ENCODE measurements around the gene COL2A1.

COL2A1 gene

DNA sequence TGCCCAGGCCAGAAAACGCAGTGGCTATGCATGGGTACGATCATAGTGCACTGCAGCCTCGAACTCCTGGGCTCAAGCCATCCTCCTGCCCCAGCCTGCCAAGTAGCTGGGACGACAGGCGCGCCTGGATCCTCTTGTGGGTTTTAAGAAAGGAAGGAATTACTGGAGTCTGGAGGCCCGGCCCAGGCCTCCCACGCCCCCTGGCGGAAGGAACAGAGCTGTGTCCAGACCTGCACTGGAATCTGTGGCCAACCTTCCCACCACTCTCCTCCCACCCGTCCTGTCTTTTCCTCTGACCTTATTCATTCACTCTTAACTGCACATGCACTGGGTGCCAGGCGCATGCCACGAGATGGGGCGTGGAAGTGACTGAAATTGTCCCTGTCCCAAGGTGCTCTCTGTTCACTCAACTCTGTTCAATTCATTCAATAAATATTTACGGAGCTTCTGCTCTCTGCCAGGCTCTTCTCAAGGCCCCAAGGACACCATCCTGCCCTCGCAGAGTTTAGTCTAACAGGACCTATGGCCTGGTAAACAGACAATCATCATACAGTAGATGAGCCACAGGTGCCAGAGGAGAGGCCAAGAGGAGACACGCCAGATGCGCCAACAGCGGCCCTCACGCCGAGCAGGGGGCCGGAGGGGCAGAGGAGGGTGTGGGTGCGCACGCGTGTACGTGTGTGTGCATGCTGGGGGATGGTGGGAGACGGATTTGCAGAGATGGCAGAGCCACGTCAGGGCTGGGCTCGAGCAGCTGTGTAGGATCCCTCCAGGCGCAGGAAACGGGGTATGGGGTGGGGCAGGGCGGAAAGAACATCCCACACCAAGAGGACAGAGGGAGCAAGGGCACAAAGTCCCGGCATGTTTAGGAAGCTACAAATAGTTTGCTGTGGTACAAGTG, 54.6 kb downstream of the COL2A1 start:
- no peak overlapping the region for H3K27ac Mint-ChIP-seq
- TF ChIP-seq CTCF (IDR thresholded peaks at IDR 0.05), result peak; percentile 92
- H3K9me3 Mint-ChIP-seq, result no peaks in the 10 kb centered on the region
- H3K36me3 Mint-ChIP-seq (ENCODE audit: low read depth), result no peaks in the 10 kb centered on the region
- peaks cover 25% of the 10 kb centered on the region for H3K27me3 Mint-ChIP-seq (ENCODE audit: low read depth, poor library complexity)
- H3K4me3 Mint-ChIP-seq, result no peak overlapping the region
- H3K4me1 Mint-ChIP-seq, result peaks cover 62% of the 10 kb centered on the region
- peak; percentile 85 for DNase-seq

GRCh38 chr12:47947341-47947740, 56.9 kb downstream of the COL2A1 start:
- Mint-ChIP-seq H3K9me3 (no peaks in the 10 kb centered on the region), H3K36me3 (ENCODE audit: low read depth) (no peaks in the 10 kb centered on the region), H3K4me3 (no peak overlapping the region), H3K27ac (no peak overlapping the region), H3K4me1 (peaks cover 59% of the 10 kb centered on the region), H3K27me3 (ENCODE audit: low read depth, poor library complexity) (peaks cover 23% of the 10 kb centered on the region)
- DNase-seq, result no peak
- TF ChIP-seq CTCF (IDR thresholded peaks at IDR 0.05), result no peak

DNA sequence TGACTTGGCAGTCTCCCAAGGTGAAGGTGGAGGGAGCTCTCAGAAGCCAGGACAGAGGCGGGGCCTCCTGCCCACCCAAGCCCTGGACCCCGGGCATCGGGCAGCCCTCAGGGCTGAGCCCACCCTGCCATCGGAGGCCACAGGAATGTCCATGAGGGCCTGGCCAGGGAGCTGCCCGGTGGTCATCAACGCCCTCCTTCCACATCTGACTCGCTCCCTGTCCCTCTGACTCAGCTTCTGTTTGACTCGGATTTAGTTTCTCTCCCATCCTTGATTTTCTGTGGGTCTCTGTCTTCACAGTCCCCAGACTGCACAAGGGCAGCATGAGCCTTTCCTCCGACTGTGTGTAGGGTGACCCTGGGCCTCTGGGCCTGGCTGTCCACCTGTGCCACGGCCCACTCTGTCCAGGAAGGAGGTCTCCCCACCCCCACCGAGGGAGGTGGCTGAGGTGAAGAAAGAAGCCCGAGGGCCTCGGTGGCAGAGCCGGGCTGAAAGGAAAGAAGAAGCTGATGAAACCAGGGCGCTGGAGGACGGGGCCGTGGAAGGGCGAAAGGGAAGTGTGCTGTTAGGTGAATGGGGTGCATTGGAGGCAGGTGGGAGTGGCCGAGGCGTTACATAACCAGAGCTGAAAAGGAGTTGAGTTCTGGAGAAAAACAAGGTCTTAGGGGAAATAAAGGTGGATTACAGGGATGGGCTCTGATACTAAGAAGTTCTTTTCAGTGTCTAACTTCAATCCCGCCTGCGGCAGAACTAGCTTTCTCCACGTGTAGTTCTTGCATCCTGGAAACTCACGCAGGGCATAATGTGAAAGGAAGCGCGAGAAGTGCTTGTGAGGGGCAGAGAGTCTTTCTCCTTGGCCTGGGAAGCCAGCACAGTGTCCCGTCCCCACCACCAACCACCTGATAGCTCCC, 57.6 kb downstream of the COL2A1 start:
- H3K36me3 Mint-ChIP-seq (ENCODE audit: low read depth), result no peaks in the 10 kb centered on the region
- no peak for TF ChIP-seq CTCF (IDR thresholded peaks at IDR 0.05)
- DNase-seq, result no peak
- H3K27me3 Mint-ChIP-seq (ENCODE audit: low read depth, poor library complexity), result peaks cover 23% of the 10 kb centered on the region
- no peak overlapping the region for H3K27ac Mint-ChIP-seq
- H3K9me3 Mint-ChIP-seq, result no peaks in the 10 kb centered on the region
- no peak overlapping the region for H3K4me3 Mint-ChIP-seq
- peaks cover 60% of the 10 kb centered on the region for H3K4me1 Mint-ChIP-seq

GRCh38 chr12:47945341-47945728, 58.9 kb downstream of the COL2A1 start:
- H3K27me3 Mint-ChIP-seq (ENCODE audit: low read depth, poor library complexity), result peaks cover 22% of the 10 kb centered on the region
- peaks cover 63% of the 10 kb centered on the region for H3K4me1 Mint-ChIP-seq
- TF ChIP-seq CTCF (IDR thresholded peaks at IDR 0.05), result no peak
- H3K27ac Mint-ChIP-seq, result no peak overlapping the region
- no peaks in the 10 kb centered on the region for H3K9me3 Mint-ChIP-seq
- H3K4me3 Mint-ChIP-seq, result no peak overlapping the region
- no peaks in the 10 kb centered on the region for H3K36me3 Mint-ChIP-seq (ENCODE audit: low read depth)
- DNase-seq, result no peak

DNA sequence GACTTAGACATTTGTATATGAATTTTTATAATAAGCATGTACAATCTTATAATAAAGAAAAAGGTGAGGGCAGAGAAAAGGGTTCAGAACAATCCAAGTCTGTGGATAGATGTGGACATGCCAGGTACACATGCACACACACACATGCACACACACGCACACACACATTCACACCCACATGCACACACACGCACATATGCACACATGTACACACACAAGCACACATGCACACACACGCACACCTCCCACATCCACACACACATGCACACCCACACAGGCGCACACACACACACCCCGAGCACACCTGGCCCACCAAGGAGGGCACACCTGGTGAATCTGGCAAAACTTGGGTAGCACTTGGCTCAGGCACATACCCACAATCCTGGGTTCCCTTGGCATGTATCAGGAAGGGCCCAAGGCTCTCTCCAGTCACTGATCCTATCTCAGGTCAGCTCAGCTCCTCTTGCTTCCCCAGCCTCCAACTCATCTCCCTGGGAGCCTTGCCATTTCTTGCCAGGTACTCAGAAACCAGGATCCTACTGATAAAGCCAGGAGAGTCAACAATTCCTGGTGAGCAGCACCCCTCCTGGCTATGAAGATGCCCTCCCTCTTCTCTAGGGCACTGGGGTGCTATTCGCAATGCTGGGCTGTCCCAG, 59.5 kb downstream of the COL2A1 start:
- Mint-ChIP-seq H3K36me3 (ENCODE audit: low read depth) (no peaks in the 10 kb centered on the region), H3K27ac (no peak overlapping the region), H3K9me3 (no peaks in the 10 kb centered on the region), H3K4me1 (peaks cover 62% of the 10 kb centered on the region), H3K27me3 (ENCODE audit: low read depth, poor library complexity) (peaks cover 22% of the 10 kb centered on the region), H3K4me3 (no peak overlapping the region)
- TF ChIP-seq CTCF (IDR thresholded peaks at IDR 0.05), result no peak
- DNase-seq, result no peak
